Hematopoietic multipotent progenitor cell (in vitro differentiated cells): ENCODE measurements around the gene ZNF526. TPM values are rescaled to one million over a fixed set of nuclear protein-coding genes. Genes with fewer than 3 reads are reported as not detected.

Source experiments
- DNase-seq, 3 donors: peaks; one replicate each; pipeline ENCODE4 v3.0.0-alpha.2; 2011 to 2015; ENCODE audit warnings: low read depth in 2 of 3, low spot score in 2 of 3
- total RNA-seq: library from RNA; depleted of rRNA; stranded (reverse); fragments of >200 nt; gene quantifications from one replicate; pipeline ENCODE4 v1.2.3, GENCODE V29; 2012

Gene ZNF526, protein sequence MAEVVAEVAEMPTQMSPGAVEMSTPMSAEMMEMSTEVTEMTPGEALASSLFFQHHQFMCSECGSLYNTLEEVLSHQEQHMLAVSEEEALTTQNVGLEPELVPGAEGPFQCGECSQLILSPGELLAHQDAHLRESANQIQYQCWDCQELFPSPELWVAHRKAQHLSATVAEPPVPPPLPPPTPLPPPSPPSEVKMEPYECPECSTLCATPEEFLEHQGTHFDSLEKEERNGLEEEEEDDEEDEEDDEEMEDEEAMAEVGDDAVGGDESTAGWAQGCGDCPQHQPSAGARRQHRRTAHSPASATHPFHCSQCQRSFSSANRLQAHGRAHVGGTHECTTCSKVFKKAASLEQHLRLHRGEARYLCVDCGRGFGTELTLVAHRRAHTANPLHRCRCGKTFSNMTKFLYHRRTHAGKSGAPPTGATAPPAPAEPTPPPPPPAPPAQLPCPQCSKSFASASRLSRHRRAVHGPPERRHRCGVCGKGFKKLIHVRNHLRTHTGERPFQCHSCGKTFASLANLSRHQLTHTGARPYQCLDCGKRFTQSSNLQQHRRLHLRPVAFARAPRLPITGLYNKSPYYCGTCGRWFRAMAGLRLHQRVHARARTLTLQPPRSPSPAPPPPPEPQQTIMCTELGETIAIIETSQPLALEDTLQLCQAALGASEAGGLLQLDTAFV
- total RNA-seq: 16.2 TPM

DNA sequence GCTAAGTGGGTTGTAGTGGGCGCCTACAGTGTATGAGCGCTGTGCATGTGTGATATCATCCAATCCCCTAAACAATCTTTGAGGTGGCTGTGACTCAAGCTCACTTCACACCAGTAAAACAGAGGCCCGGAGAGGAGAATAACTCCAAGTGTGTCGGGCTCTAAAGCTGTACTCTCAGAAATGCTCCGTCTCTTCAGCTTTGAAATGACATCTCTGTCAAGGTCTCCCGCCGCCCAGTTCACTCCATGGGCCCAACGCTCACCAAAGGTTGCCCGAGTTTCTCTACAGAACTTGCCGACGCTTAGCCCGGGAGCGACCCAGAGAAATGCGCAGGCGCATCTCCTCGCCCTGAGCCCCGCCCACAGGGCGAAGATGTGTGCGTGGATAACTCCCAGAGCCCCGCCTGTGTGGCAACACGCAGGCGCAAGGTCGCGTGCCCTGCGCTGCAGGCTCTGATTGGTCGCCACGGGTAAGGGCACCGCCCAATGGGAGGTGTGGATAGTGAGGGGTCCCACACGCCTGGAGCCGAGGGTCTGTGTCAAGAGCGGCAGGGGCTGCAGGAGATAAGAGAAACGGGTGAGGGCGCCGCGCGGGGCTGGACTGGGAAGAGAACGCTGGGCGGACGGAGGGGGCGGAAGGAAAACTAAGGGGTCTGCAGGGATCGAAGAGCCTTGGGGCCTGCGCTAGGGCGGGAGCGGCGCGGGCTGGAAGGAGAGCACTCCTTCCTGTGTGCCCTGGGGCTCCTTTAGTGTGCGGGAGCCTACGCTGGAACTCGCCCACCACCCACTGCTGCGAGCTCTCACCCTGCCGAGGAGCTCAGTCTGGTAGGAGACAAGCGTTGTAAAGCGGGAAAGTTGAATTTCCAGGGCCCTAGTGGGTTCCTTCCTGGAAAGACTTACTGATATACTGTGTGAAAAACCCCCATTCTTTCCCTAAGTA, at the start of gene ZNF526:
ZNF526 (plus strand) TSS at position 501 of the 939 bp plus-strand sequence. CDS start 4,092 bp downstream, outside the sequence.
- peak; percentile 91 to 98 (median 98) for DNase-seq

DNA sequence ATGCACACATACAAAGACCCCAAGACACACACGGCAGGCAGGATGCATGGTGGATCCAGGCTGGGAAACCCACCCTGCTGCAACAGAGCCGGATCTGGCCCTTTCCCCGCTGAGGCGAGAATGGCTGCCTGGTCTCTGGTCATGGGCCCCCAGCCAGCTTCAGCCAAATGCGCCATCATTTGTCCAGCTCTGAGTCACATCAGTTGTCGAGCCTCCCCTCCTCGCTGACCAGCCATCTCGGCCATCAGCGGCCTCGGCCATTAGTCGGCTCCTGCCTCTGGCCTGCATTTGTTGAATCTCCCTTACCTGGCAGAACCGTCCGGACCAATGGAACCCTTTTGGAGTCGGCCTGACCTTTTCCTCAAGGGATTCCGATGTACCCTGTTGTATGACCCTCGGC, 49.4 kb upstream of the ZNF526 start:
- DNase-seq: no peak

DNA sequence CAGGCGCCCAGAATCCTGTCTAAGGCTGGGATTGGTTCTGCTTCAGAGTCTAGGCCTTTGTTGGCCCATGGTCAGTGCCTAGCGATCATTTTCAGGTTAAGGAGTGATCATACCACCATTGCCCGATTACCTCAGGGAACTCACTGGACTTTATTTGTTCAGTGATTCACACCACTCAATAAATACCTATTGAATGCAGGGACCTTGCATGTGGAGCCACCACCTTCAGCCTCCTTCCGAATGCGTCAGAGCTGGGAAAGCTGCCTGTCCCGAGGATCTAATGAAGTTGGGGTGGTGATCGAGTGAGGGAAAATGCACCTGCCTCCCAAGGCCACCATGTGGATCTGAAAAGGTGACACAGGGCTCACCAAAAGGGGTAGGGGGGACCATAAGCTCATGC, 47.9 kb upstream of the ZNF526 start:
- no peak for DNase-seq

DNA sequence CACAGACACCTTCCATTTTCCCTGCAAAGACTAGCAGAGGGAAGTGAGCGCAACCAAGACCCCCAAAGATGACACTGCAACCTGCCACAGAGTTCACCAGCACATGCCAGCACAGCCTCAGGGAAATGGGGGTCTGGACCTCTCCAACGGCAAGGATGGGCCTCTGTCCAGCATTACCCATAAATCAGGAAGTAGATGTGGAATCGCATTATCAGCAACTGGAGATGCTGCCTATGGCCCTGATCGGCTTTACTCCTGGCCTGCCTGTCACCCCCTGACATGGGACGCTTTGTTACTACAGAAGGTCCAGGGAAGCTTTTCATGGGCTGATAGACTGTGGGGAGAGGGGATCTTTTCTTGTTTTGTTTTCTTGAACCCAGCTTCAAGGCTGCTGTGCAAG, 46.4 kb upstream of the ZNF526 start:
- DNase-seq: no peak

DNA sequence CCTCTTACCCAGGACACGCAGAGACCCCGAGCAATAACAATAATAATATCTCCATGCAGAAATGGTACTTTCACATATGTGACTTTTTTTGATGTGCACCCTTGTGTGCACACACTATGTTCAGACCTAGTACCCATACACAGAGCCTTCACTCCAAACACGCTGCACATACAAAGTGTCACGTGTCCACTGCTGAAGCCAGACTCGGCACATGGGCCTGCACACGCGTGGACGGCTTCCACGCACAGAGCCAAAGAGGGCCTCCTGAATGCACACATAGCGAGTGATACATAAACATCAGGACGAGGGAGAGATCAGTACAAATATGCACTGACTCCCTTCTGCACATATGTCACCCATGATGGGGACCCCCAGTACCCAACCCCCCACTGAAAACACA, 45.9 kb upstream of the ZNF526 start:
- DNase-seq: no peak

DNA sequence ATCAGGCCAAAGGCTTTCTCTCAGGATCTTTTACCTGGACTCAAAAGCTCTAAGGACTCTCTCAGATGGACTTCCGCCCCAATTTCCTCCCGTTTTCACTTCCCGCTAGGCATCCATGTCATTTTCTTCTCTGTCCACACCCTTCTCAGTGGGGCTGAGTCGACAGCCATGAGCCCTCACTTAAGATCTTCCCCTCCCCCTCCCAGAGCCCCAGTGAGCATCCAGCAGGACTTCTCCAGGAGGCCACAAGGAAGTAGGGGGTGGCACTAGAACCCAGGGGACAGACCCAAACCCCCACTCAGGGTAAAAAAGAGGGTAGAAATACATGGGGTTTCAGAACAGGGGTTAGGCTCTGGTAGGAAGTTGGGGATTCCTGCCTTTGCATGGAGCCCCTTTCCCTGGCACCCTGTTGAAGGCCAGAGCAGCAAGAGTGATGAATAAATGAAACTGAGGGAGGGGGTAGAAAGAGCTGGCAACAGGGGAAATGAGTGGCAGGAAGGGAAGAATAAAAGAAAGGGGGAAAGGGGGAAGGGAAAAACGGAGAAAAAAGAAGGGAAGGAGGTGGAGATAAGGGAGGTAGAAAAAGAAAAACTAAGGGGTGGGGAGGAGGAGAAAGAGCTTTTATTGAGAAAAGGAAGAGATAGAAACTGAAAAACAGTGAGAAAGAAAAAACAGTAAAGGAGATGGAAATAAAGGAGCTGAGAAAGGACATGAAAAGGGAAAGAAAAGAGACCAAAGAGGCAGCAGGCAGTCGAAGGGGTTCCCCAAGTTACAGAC, 45.0 kb upstream of the ZNF526 start:
- no peak for DNase-seq

DNA sequence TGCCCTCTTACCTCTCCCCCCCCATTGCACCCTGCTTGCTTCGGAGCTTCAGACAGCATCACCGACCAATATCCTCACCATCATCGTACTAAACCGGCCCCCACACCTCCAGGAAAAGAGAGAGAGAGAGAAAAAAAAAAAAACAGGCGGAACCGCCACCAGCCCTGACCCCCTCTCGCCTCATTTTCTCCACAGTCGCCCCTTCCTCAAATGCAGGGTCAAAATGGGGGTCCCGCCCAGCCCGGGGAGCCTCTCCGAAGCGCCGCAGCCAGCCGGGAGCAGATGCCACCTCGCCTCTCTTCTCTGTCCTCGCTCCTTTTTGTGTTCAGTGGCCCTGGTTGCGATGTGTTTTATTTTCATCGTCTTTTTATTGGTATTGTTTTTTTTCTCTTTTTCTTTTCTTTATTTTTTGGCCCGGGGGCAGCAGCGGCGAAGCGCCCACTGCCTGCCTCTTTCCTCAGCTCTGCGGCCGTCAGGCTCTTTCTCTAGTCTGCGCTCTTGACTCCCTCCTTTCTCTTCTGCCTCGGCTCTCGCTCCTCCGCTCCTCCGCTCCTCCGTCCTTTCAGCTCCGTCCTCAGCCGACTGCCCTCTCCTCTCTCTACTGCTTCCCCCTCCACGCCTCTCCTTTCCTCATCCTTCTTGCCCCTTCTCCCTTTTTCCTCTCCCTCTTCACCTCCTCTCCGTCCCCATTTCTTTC, 44.0 kb upstream of the ZNF526 start:
- no peak for DNase-seq

DNA sequence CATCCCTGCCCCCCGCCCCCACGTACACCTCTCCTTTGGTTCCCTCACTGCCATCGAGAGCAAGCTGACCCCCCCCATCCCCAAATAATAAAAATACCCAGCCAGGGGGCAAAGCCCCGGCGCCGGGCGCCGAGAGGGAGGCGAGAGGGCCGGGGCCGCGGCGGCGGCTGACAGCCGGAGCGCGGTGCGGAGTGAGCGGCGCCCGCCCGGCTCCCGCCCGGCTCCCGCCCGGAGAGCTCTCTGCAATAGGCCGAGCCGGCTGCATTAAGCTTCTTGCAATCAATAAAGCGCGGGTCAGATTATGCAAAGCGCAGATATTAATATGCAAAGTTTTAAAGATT, 43.5 kb upstream of the ZNF526 start:
- no peak for DNase-seq

DNA sequence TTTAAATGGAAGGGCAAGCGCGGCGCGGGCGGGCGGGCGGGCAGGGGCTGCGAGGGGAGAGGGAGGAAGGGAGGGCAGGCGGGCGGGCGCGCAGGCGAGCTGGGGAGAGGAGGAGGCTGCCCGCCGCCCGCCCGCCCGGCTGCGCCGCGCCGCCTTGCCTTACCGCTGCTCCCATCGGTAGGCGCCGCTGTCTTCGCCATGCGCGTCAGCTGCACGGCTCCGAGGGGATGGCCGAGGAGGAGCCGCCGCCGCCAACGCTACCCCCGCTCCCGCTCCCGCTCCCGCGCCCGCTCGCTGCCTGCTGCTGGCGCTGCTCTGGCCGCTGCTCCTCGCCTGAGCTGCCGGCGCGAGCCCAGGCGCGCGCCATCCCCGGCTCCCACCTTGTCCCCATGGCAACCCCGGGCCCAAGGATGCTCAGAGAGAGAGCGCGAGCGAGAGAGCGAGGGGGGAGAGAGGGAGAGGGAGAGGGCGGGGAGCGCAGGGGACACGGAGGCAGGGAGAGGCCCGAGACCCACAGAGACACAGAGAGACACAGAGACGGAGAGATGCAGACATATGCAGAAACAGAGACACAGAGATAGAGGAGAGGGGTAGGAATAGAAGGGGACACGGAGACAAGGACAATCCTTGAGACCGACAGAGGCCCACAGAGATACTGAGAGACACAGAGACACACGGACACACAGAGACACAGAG, 43.0 kb upstream of the ZNF526 start:
- DNase-seq: peak in 2 of 3 donors; percentile 81 to 85

DNA sequence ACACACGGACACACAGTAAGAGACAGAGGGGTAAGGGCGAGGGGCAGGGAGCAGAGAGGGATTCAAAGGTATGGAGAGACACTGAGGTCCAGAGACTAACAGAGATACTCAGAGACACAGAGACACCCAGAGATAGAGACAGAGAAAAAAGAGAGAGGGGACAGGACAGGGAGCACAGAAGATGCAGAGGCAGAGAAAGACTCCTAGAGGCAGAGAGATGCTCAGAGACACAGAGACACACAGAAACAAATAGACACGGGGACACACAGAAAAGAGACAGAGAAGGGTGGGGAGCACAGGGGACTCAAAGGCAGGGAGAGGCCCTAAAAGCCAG, 42.5 kb upstream of the ZNF526 start:
- no peak for DNase-seq

DNA sequence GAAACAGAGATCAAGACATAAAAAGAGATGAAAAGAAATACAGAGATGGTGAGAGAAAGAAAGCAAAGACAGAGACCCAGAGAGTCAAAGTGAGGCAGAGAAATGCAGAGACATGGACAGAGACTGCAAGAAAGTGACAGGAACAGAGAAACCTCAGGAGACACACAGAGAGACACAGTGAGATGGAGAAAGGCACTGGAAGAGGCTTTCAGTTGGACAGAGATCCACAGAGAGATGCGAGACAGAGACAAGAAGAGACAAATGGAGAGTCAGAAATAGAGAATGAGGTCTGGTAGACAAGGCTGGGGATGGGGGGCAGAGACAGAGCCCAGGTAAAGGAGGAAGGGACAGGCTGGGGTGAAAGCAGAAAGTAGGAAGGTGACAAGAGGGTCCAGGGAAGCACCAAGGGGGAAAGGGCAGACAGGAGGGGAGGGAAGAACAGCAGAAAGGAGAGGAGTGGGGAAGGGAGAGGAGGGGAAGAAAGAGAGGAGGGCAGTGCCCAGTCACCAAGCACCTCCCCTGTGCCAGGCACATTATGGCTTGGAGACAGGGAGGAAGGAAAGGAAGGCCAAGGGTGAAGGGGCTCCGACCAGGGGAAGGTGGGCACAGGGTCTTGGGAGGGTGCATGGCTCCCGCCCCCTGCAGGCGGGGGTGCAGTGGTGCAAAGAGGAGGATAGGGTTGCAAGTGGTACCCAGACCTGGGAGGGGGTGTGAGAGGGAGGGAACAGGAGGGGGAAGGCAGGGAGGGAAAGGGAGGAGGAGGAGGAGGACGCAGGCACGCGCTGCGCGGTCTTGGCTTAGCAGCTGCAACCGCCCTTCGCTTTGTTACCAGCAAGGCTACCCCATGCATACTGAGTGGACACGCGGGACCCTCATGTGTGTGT, 41.1 kb upstream of the ZNF526 start:
- DNase-seq: peak in 2 of 3 donors; percentile 53 to 64

DNA sequence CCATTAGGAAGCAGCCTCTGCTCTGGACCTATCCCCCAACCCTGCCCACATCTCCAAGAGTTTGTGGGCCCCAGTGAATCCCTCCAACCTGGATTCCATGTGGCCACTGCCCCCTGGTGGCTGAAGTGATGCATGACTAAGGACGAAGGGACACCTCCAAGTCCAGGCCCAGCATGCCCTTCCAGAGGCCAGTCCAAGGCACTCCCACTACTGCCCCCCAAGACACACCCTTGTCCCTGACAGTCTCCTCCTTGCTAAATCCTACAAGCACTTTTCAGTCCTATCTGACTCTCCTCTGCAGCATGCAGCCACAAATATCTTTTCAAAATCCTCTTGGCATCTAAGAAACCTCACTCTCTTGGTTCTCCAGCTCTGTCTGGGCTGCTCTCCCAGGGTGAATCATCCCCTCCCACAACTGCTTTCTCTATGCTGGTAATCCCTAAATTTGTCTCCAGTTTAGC, 35.7 kb upstream of the ZNF526 start:
- DNase-seq: peak in 2 of 3 donors; percentile 56 to 78

DNA sequence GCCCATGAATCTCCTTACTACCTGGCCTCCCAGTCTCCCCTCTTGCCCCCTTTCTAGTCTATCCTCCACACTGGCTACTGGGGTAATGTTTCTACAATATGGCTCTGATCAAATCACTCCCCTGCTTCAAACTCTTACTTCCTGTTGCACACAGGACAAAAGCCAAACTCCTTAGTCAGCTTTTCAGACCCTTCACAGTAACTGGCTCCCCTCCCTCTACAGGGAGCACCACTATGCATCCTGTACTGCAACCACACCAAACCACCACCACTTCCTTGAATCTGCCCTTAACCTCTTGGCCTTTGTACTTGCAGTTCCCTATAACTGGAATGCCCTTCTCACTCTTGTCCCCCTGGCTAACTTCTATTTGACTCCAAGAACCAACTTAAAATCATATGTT, 34.8 kb upstream of the ZNF526 start:
- peak in 1 of 3 donors; percentile 77 for DNase-seq

DNA sequence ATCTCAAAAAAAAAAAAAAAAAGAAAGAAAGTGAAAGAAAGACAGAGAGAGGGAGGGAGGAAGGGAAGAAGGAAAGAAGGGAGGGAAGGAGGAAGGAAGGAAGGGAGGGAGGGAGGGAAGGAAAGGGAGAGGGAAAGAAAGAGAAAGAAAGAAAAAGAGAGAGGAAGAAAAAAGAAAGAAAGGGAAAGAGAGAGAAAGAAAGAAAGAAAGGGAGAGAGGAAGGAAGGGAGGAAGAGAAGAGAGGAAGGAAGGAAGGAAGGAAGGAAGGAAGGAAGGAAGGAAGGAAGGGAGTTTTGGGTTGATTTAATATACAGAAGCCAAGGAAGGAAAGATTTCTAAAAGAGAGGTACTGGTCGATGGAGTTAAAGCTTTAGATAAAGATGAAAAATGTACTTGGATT, 31.4 kb upstream of the ZNF526 start:
- DNase-seq: no peak

DNA sequence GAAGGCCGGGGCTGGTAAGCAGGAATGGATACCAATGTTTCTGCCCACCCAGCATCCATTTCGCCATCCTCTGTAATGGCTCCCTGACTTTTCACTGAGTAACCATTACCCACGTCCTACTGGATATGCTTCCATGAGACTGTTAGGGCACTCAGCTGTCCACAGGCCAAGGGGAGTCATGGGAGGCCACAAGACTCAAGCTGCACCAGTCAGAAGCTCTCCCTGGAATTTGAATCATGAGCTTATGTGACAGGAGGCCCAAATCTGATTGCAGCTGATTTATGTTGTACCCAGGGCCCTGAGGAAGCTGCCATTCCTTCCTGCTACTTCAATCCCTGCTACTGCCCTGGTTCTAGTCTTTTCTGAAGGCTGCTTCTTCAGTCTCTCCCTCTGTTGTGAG, 31.0 kb upstream of the ZNF526 start:
- DNase-seq: no peak

DNA sequence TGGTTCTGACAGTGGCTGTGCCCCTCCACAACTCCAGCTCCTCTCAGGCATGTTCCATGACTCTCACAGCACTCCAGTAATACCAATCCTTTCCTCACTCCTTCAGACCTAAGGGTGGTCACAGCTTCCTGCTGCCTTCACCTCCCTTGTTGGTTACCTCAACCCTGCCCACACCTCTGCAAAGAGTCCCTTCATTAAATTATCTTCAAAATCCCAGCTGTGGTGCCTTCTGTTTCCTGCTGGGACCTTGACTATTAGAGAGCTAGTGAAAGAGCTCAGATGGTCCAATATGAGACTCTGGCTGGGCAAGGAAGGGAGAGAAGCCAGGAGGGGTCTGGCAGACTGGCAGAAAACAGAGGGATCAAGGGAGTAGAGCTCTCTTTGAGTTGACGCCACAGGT, 28.8 kb upstream of the ZNF526 start:
- DNase-seq: peak in 1 of 3 donors; percentile 50

DNA sequence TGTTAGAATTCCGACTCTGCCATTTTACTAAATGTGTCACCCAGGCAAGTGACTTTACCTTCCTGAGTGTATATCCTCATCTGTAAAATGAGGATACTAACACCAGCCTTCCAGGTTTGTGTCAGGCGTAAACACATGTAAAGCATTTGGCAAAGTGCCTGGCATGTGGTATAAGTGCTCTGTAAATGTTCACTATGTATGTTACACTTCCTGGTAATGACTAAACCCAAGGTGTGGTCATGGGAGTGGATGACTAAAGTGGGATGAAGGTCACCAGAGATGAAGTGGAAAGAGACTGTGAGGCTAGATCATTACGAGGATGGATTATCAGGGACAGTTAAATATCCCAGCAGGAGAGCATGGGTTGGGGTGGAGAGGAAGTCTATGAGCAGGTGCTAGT, 28.3 kb upstream of the ZNF526 start:
- DNase-seq: no peak

DNA sequence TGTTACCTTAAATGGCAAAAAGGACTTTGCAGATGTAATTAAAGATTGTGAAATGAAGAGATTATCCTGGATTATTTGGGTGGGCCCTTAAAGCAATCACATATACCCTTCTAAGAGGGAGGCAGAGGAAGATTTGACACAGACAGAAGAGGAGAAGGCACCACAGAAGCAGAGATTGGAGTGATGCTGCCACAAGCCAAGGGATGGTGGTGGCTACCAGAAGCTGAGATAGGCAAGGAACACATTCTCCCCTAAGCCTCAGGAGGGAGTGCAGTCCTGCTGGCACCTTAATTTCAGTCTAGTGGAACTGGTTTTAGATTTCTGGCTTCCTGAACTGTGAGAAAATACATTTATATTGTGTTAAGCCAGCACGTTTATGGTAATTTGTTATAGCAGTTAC, 26.8 kb upstream of the ZNF526 start:
- DNase-seq: no peak
